GM19397 (cell line): ENCODE results near the gene SPX.

Experiments
- ATAC-seq: cut with Tn5 transposase; IDR thresholded peaks from one replicate; pipeline ENCODE4 v1.9.1; 2021; ENCODE audit warnings: mild to moderate bottlenecking, moderate library complexity; ENCODE audit not compliant: unreplicated experiment

SPX gene

DNA sequence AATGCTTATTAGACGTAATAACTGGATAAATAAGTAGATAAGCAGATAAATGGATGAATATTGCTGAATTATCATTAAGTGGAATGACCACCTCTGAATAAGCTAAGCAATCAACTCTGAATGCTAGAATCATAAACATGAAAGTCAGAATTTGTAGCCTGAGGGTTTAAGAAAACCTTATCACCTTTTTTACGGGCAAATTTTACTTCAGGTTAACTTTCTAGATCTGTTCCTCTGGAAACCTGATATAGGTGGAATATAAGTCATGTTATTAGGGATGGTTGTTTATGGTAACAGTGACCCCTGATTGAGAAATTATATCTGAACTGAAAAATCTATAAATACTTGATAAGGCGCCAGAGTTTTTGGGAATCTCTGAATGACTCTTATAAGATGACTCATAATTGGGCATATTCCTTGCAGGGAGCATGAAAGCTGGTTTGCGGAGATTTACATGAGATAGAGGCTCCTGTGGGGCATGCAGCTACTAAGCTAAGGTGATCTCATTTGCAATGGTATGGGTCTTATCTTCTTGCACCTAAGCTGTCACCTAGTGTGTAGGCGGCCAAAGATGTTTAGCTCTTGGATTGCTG is 12.1 kb downstream of the SPX start:
- ATAC-seq: no peak

DNA sequence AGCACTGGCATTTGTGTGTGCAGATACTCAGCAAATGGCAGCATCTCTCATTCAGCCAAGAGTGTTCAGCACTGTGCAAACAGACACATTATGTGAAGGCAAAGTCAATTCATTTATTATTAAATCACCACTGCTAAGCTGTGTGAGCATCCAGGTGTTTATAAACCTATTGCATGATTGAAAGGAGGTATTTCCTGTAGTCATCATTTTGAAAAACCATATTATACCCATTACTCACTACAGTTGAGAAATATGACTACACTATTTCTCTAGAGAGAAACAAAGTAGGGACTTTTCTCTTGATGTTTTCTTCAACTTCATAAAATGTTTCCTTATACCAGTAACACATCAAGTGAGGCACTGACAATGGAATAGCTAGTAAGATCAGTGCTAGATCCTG is 13.7 kb downstream of the SPX start:
- ATAC-seq: no peak

DNA sequence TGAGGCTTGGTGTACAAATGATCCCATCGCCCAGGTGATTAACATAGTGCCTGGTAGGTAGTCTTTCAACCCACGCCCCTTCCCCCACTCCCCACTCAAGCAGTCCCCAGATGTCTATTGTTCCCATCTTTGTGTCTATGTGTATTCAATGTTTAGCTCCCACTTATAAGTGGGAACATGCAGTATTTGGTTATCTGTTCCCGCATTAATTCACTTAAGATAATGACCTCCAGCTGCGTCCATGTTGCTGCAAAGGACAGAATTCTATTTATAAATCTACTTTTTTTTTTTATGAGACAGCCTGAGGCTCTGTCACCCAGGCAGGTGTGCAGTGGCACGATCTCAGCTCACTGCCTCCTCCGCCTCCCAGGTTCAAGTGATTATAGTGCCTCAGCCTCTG is 15.7 kb downstream of the SPX start:
- no peak for ATAC-seq

GRCh38 chr12:21542403-21542802 is 16.3 kb downstream of the SPX start:
- no peak for ATAC-seq

DNA sequence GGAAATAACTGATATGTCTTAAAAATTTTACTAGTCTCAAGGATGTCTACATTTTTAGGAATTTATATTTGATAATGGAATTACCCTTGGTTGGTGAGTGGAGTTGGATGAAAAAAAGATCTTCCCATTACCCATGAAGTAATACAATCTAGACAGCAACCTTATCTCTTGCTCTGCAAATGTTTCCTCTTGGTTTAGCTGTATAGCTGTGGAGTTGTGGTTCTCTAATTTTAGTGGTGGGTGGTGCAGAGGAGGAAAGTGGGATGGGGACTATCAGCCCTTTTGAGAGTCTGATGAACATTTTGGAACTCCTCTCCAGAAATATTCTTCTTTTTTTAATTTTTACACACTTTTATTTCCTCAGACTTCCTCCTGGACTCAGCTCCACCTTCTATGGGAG is 17.1 kb downstream of the SPX start:
- no peak for ATAC-seq

- ATAC-seq: no peak
Measured at GRCh38 chr12:21545557-21545956, 19.5 kb downstream of the SPX start.

DNA sequence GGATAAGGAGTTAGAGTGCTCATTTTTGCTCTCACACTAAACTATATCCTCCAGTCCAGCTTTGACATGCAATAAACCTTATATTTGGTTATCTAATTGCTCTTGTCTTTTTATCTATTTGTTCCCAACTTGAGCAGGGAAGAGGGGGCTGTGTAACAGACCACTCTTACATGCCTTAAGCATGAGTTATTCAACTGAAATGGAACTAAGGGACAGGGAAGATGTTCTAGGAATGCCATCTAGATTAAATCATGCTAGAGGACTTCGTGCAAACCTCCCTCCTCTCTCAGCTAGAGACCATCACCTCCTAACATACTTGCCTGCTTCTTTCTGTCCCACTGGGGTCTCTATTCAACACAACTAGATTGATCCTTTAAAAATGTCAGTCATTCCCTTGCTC is 20.6 kb downstream of the SPX start:
- no peak for ATAC-seq

GRCh38 chr12:21547437-21547836 is 21.3 kb downstream of the SPX start:
- ATAC-seq: no peak

DNA sequence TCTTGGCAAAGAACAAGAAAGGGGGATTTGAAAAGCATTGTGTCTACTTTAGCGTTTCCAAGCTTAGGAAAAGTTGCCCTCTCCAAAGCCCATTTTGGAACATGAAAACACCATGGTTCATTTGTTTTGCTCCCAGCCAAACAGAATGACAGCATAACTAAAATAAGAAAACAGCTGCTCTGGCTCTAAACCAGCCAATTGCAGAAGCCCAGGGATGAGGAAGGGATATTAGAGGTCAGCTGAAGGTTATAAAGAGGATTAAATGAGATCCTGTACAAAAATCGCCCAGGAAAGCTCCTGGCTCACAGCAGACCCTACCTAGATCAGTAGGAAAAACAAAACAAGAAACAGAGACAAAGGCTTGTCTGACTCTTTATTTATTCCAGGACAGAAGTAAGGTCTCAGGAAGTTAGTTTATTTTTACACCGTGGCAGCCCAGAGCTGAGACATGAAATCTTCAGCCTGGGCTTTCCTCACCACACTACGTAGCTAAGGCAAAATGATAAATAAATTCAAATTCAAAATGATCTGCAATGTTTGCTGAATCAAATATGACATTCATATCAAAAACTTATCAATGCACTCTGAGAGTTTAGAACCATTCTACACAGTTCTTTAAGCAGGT is 25.9 kb downstream of the SPX start:
- no peak for ATAC-seq

GRCh38 chr12:21552635-21553328 is 26.7 kb downstream of the SPX start:
- ATAC-seq: no peak

DNA sequence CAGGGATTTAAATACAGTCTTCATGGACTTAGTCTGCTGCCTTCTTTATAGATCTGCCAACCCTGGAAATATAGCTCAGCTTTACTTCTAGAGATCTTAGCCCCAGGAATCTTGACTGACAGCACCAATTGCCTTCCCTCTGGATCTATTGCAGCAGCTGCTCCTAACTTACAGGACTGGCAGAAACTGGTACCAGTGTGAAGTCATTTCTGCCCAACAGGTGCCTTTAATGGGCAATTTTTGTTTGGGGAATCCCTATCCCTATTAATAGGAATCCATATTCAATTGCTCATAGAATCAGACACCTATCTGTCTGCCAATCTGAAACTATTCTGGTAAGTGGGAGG is 27.2 kb downstream of the SPX start:
- no peak for ATAC-seq

DNA sequence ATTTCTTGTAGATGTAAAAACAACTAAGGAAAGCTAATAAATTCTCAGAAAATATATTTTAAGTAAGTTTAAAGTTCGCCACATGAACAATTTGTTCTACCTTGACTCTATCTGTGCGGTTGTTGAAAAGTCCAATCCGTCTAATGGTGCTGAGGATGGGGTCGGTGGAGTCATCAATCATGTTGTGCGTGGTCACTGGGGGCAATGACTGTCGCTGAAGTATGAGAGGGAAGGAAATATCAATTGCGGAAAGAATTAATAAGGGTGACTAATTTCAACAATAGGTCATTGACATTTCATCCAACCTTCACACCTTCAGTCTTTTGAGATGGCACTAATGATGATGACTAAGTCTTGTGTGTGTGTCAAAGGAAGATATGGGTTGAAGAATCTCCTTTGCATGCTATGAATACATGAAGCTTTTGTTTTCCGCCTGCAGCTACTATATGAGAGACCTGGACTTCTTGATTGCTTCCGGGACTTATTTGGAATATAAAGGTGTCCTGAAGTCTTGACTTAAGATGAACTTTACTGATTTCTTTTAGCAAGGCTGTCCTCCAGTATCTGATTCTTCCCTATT is 32.1 kb downstream of the SPX start:
- no peak for ATAC-seq

DNA sequence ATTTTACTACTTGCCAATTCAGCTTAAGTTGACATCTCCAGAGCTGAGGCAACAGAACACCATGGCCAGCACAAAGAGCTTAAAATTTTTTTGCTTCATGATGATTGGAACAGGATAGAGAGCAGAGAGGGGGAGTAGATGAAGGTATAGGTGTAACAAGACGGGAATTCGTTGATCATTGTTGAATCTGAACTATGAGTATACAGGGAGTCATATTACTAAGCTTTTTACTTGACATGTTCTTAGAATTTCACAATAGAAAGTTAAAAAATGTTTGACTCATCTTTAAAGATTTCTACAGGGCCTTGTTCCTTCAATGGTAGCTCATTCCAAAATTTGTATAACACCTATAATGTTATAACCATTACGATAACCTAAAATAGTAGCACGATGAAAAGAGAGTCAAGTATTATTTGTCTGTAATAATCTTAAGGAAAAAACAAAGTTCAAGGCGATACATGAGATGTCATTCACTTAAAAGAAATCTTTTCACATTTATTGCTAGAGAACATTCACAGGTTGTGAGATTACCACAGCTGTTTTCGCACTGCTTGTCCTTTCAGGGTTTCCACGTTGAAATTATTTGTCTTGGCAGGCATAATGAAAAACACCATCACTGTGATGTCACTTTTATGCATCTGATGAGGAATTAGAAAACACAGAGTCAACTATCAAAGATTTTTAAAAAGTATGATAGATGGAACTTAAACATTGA is 33.9 kb downstream of the SPX start:
- ATAC-seq: no peak

DNA sequence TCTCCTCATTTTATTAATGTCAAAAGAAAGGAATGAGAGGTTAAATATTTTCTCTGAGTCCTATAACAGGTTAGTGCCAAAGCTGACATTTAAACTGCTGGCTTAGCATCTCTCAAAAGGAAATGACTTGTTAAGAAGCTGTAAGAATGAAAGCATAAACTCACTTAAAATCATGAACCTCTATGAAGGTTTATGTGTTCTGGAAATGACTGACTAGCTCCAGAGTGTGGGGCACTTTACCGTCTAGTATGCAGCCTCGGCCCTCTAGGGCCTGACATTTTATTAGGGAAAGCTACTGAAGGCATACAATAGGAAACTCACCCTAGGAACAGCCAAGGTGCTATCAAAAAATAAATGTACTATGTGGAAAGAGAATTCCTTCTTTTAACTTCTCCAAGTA is 35.1 kb downstream of the SPX start:
- no peak for ATAC-seq

DNA sequence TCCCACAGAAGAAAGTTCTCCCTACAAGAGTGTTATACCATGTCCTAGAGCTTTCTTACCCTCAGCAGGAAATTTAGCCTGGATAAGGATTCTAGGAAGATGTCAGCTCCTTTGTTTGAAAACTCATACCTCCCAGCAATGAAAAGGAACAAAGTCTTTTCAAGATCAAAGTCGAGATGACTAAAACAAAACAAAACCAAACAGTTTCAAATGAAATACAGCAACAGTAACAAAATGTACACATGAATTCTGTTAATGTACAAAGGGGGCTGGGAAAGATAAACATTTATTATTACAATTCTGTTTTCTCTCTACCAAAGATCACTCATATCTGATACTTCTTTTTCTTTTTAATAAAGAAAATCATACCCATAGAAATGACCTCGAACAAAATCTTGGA is 36.8 kb downstream of the SPX start:
- ATAC-seq: no peak

- no peak for ATAC-seq
Measured at GRCh38 chr12:21566223-21566906, 40.3 kb downstream of the SPX start.

DNA sequence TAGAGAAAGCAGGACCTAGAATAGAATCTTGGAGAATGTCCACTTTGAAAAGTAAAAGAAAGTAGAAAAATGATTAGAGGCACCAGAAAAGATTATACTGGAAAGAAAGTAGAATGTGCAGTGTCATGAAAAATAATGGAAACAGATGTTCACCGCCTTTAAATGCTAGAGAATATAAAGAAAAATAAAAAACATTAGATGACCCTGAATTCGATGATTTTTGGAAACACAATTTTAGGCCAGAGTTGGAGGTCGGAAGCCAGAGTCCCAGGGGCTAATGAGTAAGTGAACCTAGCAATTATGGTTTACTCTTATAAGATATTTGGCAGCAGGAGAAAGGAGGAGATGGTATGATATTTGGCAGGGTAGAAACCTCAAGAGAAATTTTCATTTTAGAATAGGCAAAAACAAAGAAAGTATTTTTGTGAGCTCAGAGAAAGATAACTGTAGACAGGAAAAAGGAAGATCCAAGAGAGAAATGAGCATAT is 40.9 kb downstream of the SPX start:
- no peak for ATAC-seq

DNA sequence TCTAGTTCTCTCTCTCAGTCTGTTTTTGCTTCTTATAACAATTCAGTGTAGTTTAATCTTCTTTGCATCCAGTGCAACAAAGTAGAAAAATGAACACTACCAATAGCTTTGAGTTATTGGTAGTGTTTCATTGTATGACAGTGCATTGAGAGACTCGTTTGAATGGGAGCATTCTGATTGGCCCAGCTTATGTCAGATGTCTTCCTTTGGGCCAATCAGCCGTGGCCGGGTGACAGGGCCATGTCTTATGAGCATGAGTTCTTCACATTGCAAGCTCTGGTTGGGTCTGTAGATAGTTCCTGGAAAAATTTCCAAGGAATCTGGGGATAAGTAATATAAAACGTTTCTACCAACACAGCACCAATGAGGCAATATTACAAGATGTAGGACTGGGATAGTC is 42.0 kb downstream of the SPX start:
- no peak for ATAC-seq

DNA sequence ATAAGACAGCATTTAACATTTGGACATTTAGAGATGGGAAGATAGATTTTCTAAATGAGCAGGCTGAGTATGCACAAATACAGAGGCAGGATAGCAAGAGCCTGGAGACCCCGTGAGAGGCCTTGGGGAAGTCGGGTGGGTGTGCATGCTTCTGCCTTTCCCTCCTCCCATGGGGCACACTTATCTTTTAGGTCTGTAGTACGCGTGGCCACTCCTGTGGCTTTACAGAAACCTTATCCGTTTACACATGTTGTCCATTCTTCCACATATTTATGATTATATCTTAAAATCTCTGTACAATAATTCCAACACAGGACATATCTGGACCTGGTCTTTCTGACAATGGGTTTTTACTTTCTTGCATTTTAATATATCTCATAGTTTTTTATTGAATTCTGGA is 45.0 kb downstream of the SPX start:
- ATAC-seq: no peak

GRCh38 chr12:21573733-21574358 is 47.8 kb downstream of the SPX start:
- no peak for ATAC-seq

DNA sequence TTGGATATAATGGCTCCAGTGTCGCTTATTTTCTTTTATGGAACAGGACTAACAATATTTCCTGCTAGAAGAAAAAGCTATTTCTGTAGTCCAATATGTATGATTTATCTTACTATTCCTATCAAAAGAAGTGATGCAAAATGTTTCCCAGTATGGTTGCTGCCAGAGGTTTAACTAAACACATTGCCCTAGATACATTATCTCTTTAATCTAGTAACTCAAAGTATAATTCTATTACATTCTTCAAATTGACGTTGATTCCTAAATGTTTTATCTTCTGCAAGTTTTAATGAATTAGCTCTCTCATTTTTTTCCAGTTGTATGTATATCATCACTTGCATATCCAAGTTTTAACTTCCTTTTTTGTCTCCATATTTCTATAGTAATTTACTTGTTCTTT is 50.3 kb downstream of the SPX start:
- ATAC-seq: no peak
